8988T (cell line): ENCODE data around the gene C6orf89.

Source experiments
- DNase-seq: peaks from one replicate; pipeline ENCODE4 v3.0.0; 2011

C6orf89 gene

DNA sequence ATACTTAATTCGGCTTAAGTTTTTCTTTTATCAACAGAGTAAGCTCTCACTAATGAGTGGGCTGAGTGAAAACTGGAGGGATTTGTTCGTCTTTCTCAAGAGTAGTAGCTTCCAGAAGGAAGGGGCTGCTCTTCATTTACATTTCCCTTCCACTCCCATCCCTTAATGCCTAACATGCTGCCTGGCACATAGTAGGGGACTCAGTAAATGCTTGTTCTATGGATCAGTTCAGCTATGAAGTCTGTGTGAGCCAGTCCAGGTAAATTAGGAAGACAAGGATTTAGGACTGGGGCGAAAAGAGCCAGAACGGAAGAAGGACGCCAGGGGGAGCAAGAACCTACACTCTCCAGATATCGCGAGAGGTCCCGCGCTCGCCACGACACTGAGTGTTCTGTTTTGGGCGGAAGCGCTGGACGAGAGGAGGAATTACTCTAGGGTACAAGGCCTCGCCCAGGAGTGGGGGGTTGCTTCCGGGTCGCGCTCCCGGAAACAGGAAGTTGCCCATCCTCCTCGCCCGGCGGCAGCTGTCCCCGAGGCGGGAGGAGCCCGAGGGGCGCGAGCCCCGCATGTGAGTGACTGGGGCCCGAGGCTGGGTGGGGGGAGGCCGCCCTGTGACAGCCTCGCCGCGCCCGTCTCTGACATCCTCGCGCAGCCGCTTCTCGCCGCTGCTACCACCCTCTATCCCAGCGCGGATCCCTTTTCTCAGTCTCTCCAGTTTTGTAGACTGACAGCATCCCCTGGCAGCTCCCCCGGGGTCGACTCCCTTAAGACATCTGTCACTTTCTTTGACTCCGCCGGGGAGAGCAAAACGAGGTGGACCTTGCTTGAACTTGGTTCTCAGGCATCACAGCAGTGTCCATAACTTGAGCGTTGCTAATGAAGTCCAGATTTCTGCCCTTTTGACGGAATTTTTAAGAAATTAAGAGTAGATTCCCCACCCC, at the start of gene C6orf89:
Gene C6orf89 (plus strand): TSS at position 492 of the 941 bp plus-strand sequence. CDS start 13,493 bp downstream, outside the sequence.
- peak; percentile 71 for DNase-seq

DNA sequence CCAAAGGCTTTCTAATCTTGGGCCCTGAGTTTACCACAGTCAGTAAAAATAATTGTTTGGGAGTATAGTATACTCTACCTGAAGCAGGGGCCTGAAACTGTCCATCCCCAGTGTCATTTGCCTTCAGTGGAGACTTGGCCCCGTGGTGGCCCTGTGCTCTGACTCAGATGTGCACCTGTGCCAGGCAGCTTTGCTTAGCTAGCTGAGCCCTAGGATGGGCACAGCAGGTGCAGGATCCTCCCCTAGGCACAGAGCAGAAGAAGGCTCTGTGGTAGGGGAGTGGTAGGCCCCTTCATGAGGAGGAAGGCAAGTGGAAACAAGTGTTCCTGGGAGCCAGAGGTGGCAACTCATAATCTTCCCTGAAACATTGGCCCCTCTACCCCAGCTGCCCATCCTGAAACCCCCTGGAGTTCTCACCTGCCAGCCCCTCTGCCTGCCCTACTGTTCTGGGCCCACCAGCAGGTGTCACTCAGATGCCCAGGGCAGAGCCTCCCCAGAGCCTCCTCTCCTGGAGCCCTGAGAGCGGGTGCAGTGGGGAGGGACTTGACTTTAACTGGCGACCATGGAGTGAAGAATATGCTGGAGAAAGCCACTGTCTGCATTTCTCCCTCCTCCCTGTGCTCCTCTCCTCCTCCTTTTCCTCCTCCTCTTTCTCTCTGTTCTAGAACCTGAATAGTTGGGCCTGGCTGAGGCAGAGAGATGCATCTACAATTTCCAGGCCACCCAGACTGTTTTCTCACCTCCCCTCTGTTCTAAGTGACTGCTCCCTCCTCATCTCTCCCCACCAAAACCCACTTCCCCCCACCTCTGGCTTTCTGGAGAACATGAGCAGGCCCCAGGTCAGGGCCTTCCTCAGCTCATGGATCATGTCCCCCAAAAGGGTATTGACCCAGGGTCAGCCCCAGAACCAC, 49.4 kb upstream of the C6orf89 start:
- peak; percentile 77 for DNase-seq

- no peak for DNase-seq
Measured at GRCh38 chr6:36837022-36837339, 48.8 kb upstream of the C6orf89 start.

- no peak for DNase-seq
Measured at GRCh38 chr6:36837686-36838085, 48.1 kb upstream of the C6orf89 start.

GRCh38 chr6:36838896-36839748, 46.6 kb upstream of the C6orf89 start, which contains the start of gene CPNE5:
Gene CPNE5 (minus strand): TSS chr6:36839444. CDS start chr6:36839377, 67 bp downstream.
- no peak for DNase-seq

DNA sequence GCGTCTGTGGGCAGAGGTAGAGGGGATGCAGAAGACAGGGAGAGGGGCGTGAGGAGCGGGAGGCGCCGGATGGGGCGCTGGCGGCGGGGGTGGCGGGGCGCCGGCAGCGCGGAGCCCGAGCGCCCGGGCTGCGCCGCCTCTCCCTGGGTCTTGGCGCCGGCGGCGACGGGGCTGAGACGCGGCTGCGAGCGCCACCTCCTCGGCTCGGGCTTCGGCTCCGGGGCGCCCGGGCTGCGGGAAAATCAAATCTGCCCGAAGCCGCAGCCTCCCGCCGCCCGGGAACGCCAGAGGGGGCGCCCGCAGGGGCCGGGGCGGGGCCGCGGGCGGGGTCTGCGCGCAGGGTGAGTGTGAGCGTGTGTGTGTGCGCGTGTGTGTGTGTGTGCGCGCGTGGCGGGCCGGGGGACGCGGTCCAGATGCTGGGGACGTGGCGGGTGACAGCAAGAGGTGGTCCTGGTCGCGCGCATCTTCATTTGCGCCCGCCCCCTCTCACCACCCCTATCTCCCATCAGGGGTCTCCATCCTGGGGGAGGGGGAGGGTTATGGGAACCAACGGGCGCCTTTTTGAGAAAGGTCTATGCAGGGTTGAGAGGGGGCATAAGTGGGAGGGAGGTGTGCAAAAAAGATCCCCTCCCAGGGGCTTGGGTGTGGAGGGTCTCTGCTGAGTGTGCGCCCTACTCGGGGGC, 45.9 kb upstream of the C6orf89 start:
- peak; percentile 81 for DNase-seq

DNA sequence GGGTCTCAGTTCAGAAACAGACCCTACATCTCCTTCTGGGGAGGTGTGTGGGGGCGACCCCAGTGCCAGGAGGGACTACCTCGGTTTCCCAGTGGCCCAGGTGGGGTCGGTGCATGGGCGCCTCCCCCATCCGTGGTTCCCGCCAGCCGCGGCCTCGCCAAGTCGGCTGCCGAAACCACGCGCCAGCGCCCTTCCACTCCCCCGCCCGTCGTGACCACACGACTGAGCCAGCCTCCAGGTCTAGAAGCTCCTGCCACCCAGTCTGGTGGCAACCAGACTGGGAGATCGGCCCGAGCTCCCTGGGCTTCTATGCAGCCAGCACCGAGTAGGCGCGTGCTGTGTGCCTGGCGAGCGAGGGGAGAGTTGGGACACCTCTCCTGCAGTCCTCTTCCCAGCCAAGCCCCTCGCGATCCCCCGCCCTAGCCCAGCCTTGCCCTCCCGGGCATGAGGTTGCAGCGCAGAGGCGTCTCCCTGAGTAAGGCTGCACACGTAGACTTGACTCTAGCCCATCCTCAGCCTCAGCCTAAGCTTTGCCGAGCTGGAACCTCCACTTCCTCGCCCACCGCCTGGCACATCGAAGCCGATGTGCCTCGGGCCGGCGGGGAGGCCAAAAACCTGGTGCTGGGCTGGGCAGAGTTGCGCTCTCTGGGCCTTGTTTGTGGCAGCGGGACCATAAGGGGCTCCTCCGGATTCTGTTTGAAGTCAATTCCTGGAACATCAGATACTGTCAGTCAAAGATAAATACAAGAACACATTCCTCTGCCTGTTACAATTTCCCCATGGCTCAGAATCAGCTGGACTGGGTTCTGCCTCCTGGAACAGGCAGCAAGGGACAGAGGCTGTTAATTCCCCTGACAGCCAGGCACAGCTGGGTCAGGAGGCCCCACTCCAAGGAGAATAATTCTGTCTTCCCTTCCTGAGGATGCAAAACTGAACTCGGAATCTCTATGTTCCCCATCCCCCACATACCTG, 45.0 kb upstream of the C6orf89 start:
- no peak for DNase-seq

DNA sequence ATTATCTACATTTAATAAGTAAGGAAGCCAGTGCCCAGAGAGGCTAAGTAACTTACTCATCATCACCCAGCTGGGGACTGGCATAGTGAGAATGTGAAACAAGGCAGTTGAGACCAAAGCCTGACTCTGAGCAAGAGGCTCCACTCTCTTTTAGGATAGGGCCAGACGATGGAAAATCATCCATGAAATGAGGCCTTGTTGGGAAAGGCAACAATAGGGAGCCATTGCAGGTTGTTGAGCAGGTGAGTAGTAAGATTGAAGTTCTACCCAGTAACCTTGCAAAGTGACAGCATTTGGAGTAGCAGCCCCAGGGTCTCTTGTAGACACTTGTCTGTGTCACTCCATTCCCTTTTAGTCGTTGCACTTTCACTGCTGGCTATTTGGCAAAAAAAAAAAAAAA, 44.0 kb upstream of the C6orf89 start:
- no peak for DNase-seq

DNA sequence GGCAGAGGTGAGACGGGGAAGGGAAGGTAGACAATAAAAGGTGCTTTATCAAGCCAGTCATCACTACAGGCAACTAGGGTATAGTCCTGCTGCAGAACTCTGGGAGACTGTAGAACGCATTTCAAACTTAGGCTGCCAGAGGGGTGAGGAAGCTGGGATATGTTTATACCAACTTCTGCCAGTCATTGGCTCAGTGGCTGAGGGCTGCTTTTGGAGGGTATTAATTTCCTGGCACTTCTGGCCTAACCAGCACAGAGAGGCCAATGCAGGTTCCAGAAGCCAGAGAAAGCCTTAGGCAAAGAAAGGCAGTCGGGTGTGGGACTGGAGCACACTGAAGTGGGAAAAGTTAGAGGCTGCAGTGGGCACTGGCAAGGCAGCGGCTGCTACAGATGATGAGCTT, 42.6 kb upstream of the C6orf89 start:
- no peak for DNase-seq

GRCh38 chr6:36844232-36845170, 41.3 kb upstream of the C6orf89 start:
- no peak for DNase-seq

- no peak for DNase-seq
Measured at GRCh38 chr6:36845233-36845632, 40.5 kb upstream of the C6orf89 start.

DNA sequence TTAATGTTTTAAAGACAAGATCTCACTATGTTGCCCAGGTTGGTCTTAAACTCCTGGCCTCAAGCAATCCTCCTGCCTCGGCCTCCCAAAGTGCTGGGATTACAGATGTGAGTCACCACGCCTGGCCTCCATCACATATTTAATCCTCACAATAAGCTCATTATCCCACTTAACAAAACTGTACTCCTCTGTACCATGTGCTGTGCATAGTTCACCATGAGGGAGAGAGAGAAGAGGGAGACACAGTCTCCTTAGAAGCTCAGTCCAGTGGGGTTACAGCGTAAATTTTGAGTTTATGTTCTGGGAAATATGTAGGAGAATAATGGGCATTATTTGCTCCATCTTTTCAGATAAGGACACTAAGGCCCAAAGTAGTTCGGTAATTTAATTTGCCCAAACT, 38.6 kb upstream of the C6orf89 start:
- DNase-seq, result no peak

GRCh38 chr6:36847991-36848390, 37.8 kb upstream of the C6orf89 start:
- DNase-seq, result no peak

- no peak for DNase-seq
Measured at GRCh38 chr6:36848658-36849441, 36.9 kb upstream of the C6orf89 start.

DNA sequence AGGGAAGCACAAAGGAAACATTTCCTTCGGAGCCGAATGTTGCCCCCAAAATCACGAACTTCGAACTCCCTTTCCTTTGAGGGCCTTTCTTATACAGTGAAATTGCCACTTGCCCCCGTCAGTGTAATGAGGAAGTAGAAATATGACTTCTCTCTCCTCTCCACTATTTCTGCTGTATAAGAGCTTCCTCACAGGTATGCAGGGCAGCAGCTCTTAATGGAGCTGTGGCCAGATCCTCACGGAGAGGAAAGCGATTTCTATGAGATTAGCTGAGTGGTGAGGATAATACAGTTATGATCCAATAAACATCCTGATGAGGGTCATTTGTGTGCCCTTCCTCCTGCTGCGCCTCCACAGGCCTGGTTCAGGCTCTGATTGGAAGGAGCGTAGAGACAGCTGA, 35.7 kb upstream of the C6orf89 start:
- no peak for DNase-seq

DNA sequence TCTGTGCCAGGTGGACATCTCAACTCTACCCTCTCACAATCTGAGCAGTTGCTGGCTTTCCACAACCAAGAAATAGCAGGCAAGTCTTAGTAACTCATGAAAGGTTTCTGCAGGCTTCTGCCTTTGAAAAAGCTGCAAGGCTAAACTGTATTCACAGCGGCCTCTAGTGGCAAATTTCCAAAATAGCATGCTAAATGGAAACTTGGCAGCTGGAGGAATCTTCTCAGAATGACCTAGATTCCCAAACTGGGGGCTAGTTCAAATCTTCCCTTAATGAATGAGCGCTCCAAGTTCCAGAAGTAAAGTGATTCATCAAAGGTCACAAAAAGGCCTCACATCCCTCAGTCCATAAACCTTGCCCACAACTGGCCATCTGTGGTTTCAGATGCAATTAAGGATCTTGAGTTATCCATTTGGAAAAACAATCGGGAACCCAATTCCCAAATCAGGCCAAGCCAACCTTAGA, 34.6 kb upstream of the C6orf89 start:
- no peak for DNase-seq

DNA sequence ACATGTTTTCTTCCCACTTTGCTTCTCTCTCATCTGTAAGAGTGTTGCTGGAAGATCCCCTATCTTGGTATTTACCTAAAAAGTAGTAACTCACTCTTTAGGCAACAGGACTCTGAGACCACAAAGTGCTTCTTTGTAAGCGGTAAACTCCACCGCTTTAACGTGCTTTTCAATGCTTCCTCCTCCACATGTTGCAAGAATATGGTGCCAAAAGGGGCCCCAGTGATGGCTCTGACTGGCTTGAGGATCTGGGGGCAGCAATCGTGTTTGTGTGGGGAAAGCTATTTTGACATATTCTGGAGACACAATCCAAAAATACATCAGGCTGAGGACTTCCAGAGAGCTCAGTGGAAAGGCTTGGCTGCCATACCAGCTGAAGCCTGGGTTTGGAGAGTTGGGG, 34.1 kb upstream of the C6orf89 start:
- DNase-seq, result no peak

GRCh38 chr6:36852481-36853147, 33.1 kb upstream of the C6orf89 start:
- DNase-seq, result no peak
